Left lung (tissue), 10 donors: ENCODE data around the gene TBC1D10A. TPM values are rescaled to one million over a fixed set of nuclear protein-coding genes. Genes with fewer than 3 reads are reported as not detected.
A peak's percentile ranks its signal among the peaks of the same experiment; 100 is the strongest.
"Not testable (repeated sequence)": the region's sequence is repeated elsewhere in the genome, so short reads cannot be mapped to it uniquely, and the experiment has no call there.

Source experiments
- ATAC-seq: fragments of 200-7000 bp; cut with Tn5 transposase; one replicate; pipeline ENCODE4 v1.9.1; 2020; ENCODE audit warnings: moderate library complexity
- DNase-seq, 4 donors: peaks; one replicate each; pipeline ENCODE4 v3.0.0-alpha.2; 2013 to 2020
- H3K27ac ChIP-seq, 2 donors: fragments of 200-600 bp; sonication (generic) in 1 of 2; one replicate each; pipeline versions ENCODE4 v1.5.0 to v1.8.0; 2020 to 2021
- H3K27me3 ChIP-seq, 2 donors: fragments of 200-600 bp; sonication (generic) in 1 of 2; one replicate each; pipeline versions ENCODE4 v1.5.0 to v1.8.0; 2020 to 2021
- H3K36me3 ChIP-seq, 2 donors: fragments of 200-600 bp; sonication (generic) in 1 of 2; one replicate each; pipeline versions ENCODE4 v1.5.0 to v1.8.0; 2020 to 2021
- H3K4me1 ChIP-seq, 2 donors: fragments of 200-600 bp; one replicate each; pipeline ENCODE4 v1.8.0; 2021
- H3K4me3 ChIP-seq, 2 donors: fragments of 200-600 bp; sonication (generic) in 1 of 2; one replicate each; pipeline versions ENCODE4 v1.5.0 to v1.8.0; 2020 to 2021; ENCODE audit warnings: mild to moderate bottlenecking in 1 of 2
- H3K9me3 ChIP-seq, 2 donors: fragments of 200-600 bp; sonication (generic) in 1 of 2; one replicate each; pipeline versions ENCODE4 v1.5.0 to v1.8.0; 2020 to 2021
- CTCF ChIP-seq, 2 donors: fragments of 200-600 bp; sonication (generic) in 1 of 2; IDR thresholded peaks; one replicate each; pipeline versions ENCODE4 v1.5.0 to v1.8.0; 2021; ENCODE audit warnings: antibody characterized with exemption in 2 of 2
- intact Hi-C, 2 donors: fragments of 100-400 bp; cut with DNase I; formaldehyde crosslinking; loops; one replicate each; pipeline versions ENCODE4 v1.11.2 to v1.14.2; 2022
- polyA plus RNA-seq, 6 donors: library from polyadenylated mRNA; unstranded; fragments of 120-200 nt; gene quantifications; one replicate each; pipeline ENCODE4 v1.2.1, GENCODE V29; 2013; ENCODE audit not compliant: insufficient read length in 6 of 6
- total RNA-seq, 2 donors: library from RNA; stranded (reverse); fragmentation: NEBNext Ultra II Directional; extraction: Animal tissue kit (Norgen Biotek cat#: 25700); gene quantifications; one replicate each; pipeline ENCODE4 v1.2.1, GENCODE V29; 2021
- donor health status: DM: no; HTN: yes; CAD: no.
- donor health status: DM: no; HTN: no; CAD: no.

The TBC1D10A gene
- total and polyA plus RNA-seq, 8 donors = 15.4 to 25.4 (median 18.2) TPM

- no peak for TF ChIP-seq CTCF (IDR thresholded peaks at IDR 0.05)
- intact Hi-C loops = no loop called here
- Histone ChIP-seq H3K36me3 (peaks cover 4 to 98% of the 10 kb centered on the region in 2 donors), H3K9me3 (no peaks in the 10 kb centered on the region), H3K4me3 (no peak overlapping the region), H3K27ac (peak overlapping the region; percentile 19 to 35), H3K27me3 (no peaks in the 10 kb centered on the region), H3K4me1 (peaks cover 7 to 42% of the 10 kb centered on the region in 2 donors)
- no peak for ATAC-seq
- no peak for DNase-seq
Observed at GRCh38 chr22:30348404-30348803, 21.7 kb upstream of the TBC1D10A start.

- Histone ChIP-seq H3K27me3 (no peaks in the 10 kb centered on the region), H3K36me3 (peaks cover 4 to 100% of the 10 kb centered on the region in 2 donors), H3K4me1 (peaks cover 7 to 42% of the 10 kb centered on the region in 2 donors), H3K9me3 (no peaks in the 10 kb centered on the region), H3K27ac (no peak overlapping the region), H3K4me3 (no peak overlapping the region)
- no peak for TF ChIP-seq CTCF (IDR thresholded peaks at IDR 0.05)
- DNase-seq = no peak
- no peak for ATAC-seq
- intact Hi-C loops = no loop called here
Observed at GRCh38 chr22:30347255-30347892, 20.6 kb upstream of the TBC1D10A start.

- no peak for TF ChIP-seq CTCF (IDR thresholded peaks at IDR 0.05)
- no peak for ATAC-seq
- peaks cover 7 to 21% of the 10 kb centered on the region in 2 donors for H3K4me1 ChIP-seq
- H3K9me3 ChIP-seq = no peaks in the 10 kb centered on the region
- H3K36me3 ChIP-seq = peaks cover 4 to 100% of the 10 kb centered on the region in 2 donors
- DNase-seq = no peak
- no peaks in the 10 kb centered on the region for H3K27me3 ChIP-seq
- H3K4me3 ChIP-seq = no peak overlapping the region
- H3K27ac ChIP-seq = no peak overlapping the region
- intact Hi-C loops = no loop called here
Observed at GRCh38 chr22:30344447-30345200, 17.9 kb upstream of the TBC1D10A start.

GRCh38 chr22:30340911-30341685 lies 14.4 kb upstream of the TBC1D10A start:
- intact Hi-C loops = no loop called here
- Histone ChIP-seq H3K27ac (no peak overlapping the region), H3K4me1 (no peaks in the 10 kb centered on the region), H3K27me3 (no peaks in the 10 kb centered on the region), H3K9me3 (no peaks in the 10 kb centered on the region), H3K4me3 (no peak overlapping the region), H3K36me3 (peaks cover 8 to 100% of the 10 kb centered on the region in 2 donors)
- DNase-seq = no peak
- no peak for TF ChIP-seq CTCF (IDR thresholded peaks at IDR 0.05)
- no peak for ATAC-seq

GRCh38 chr22:30338802-30339201 lies 12.1 kb upstream of the TBC1D10A start:
- DNase-seq = no peak
- Histone ChIP-seq H3K27ac (no peak overlapping the region), H3K4me3 (no peak overlapping the region), H3K36me3 (peaks cover 9 to 100% of the 10 kb centered on the region in 2 donors), H3K9me3 (no peaks in the 10 kb centered on the region), H3K4me1 (no peaks in the 10 kb centered on the region), H3K27me3 (no peaks in the 10 kb centered on the region)
- intact Hi-C loops = no loop called here
- no peak for TF ChIP-seq CTCF (IDR thresholded peaks at IDR 0.05)
- no peak for ATAC-seq

GRCh38 chr22:30338341-30338740 lies 11.6 kb upstream of the TBC1D10A start:
- DNase-seq, H3K4me1 ChIP-seq, H3K9me3 ChIP-seq, ATAC-seq, intact Hi-C loops, H3K27me3 ChIP-seq, H3K4me3 ChIP-seq, H3K27ac ChIP-seq: not testable (repeated sequence)
- H3K36me3 ChIP-seq = peaks cover 6 to 100% of the 10 kb centered on the region in 2 donors
